DMS114 treated with DMSO at 0.1 percent for 48 hours (cell line): ENCODE data around the gene LMBR1.
"Not testable (repeated sequence)": the region's sequence is repeated elsewhere in the genome, so short reads cannot be mapped to it uniquely, and the experiment has no call there.

Experiments used
- DNase-seq: peaks from one replicate; lab custom pipeline; 2025; ENCODE audit not compliant: unreplicated experiment; lab: John Stamatoyannopoulos, UW

LMBR1 gene

DNA sequence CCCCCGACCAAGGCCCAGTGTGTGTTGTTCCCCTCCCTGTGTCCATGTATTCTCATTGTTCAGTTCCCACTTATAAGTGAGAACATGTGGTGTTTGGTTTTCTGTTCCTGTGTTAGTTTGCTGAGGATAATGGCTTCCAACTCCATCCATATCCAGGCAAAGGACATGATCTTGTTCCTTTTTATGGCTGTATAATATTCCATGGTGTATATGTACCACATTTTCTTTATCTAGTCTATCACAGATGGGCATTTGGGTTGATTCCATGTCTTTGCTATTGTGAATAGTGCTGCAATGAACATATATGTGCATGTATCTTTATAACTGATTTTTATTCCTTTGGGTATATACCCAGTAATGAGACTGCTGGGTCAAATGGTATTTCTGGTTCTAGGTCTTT, 191.2 kb downstream of the LMBR1 start:
- DNase-seq = not testable (repeated sequence)

DNA sequence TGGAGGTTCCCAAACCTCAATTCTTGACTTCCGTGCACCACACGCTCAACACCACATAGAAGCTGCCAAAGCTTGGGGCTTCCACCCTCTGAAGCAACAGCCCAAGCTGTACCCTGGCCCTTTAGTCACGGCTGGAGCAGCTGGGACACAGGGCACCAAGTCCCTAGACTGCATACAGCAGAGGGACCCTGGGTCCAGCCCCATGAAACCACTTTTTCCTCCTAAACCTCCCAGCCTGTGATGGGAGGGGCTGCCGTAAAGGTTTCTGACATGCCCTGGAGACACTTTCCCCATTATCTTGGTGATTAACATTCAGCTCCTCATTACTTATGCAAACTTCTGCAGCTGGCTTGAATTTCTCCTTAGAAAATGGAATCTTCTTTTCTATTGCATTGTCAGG, 194.5 kb downstream of the LMBR1 start:
- DNase-seq = not testable (repeated sequence)

DNA sequence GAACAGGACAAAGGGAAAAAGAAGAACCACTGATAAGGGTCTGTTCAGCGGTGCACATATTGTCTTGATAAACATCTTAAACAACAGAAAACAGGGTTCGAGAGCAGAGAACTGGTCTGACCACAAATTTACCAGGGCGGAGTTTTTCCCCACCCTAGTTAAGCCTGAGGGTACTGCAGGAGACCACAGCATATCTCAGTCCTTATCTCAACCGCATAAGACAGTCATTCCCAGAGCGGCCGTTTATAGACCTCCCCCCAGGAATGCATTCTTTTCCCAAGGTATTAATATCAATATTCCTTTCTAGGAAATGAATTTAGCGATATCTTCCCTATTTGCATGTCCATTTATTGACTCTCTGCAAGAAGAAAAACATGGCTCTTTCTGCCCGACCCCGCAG, 195.7 kb downstream of the LMBR1 start:
- not testable (repeated sequence) for DNase-seq

DNA sequence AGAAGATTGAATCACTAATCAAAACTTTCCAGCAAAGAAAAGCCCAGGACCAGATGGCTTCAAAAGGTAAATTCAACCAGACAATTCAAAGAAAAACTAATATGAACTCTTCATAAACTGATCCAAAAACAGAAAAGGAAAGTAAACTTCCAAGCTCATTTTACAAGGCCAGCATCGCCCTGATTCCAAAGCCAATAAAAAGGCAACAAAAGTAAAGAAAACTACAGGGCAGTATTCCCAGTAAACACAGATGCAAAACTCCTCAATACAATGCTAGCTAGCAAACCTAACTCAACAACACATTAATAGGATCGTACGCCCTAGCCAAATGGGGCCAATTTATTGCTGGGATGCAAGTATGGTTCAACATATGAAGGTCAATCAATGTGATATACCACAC, 199.4 kb downstream of the LMBR1 start:
- no peak for DNase-seq

DNA sequence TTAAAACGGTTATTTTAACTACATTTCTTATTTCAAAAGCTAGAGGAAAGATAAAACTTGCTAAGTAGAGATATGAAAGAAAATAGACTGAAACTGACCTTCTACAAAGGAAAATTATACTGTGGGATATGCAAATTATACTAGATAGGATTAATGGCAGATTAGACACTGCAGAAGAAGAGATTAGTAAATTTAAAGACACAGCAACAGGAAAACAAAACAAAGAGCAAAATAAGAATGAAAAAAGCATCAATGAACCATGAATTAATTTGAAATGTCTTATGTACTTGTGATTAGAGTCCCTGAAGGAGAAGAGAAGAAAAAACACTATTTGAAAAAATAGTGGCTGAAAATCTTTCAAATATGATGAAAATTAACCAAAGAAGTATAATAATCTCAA, 200.1 kb downstream of the LMBR1 start:
- no peak for DNase-seq

DNA sequence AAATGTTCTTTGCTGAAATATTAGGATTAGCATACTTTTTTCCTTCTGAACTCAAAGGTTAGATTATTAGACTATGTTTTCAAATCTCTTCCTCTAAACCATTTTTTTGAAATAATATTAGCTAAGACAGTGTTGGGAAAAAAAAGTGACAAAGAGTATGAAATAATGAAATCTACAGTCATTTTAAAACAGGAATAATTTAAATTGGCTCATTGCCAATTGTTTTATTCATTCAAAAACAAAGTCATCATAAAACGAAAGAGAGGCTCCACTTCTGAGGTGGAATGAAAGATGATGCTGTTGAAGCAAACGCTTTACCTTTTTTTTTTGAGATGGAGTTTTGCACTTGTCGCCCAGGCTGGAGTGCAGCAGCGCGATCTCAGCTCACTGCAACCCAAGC, 201.2 kb downstream of the LMBR1 start:
- DNase-seq = no peak

DNA sequence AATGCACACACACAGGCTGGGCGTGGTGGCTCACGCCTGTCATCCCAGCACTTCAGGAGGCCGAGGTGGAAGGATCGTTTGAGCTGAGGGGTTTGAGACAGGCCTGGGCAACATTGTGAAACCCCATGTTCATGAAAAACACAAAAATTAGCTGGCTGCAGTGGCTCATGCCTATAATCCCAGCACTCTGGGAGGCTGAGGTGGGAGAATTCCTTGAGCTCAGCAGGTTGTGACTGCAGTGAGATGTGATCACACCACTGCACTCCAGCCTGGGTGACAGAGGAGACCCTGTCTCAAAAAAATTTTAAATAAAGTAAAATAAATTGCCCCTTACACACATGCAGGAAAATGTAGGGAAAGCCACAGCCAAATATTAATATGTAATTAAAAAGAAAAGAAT, 208.3 kb downstream of the LMBR1 start:
- DNase-seq = no peak

DNA sequence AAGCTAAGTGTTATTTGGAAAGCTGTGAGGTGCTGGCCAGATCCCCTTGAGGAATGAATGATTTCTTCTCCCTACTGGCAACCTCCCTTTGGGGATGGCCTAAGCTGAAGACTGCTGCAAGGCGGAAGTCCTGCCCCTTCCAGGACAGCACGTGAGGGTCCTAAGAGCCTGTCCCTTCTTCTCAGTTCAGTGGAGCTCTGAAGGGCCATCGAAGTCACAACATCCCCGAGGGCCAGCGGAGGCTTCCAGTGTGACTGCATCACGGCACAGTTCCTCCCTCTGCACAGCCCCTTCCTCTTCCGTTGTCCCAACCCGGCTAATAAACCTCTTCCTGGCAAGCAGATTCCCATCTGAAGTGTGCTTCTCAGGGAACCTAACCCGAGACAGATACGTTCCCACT, 208.7 kb downstream of the LMBR1 start:
- no peak for DNase-seq

DNA sequence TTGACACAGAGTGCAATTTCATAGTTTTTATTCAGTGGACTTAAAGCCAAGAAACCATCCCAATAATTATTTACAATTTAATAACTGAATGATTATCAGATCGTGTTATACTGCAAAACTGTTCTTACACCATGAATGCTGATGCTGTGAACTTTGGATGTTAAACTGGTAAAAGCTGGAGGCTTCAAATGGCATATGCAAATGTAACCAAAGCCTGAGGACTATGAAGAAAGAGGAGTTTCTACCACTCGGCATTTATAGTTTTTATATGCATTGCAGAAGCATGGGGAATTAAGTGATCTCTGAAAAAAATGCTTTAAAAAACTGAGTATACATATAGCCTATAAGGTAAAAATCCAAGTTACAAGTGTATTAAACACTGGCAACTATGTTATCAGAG, 210.1 kb downstream of the LMBR1 start:
- DNase-seq = no peak

DNA sequence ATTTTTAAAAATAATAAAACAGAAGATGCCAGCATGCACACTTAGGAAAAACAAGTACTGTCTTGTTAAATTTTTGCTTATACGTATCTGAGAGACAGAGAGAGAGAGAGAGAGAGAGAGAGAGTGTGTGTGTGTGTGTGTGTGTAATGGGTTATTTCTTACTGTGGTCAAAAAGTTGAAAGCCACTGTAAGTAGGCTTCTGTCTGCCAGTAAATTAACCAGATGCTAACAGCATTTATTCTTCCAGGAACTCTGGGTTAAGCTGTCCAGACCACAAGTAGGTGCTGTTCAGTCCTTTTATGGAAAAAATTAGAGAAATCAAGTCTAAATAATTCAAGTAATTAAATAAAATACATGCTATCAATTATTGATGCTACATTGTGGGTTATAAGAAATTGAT, 212.7 kb downstream of the LMBR1 start:
- no peak for DNase-seq

DNA sequence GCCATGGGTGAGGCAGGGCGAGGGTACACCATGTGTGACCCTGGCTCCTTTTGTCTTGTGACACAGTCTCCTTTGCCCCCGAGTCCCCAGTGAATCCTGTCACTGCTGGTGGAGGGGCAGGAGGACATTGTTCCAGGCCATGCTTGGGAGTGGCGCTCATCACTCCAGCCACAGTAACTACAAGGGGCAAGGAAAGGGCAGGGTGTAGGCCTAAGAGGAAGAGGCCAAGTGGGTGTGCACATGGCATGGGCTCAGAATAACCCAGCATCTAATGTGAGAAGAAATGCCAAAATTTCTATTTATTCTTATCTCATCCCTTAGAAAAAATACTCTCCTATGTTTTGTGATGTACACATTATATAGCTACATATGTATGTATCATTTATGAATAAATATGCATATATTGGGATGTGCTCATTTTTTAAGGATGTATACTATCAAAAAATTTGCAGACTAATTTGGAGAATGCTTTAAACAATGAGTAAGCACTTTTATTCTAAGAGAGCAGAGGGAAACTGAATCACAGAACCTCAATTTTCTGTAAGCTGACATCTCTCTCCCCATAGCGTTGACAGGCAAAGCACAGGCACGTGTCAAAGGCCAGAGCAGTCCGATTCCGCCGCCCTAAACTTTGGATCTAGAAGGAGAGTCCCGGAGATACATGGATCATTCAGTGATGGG, 215.5 kb downstream of the LMBR1 start:
- DNase-seq = no peak

DNA sequence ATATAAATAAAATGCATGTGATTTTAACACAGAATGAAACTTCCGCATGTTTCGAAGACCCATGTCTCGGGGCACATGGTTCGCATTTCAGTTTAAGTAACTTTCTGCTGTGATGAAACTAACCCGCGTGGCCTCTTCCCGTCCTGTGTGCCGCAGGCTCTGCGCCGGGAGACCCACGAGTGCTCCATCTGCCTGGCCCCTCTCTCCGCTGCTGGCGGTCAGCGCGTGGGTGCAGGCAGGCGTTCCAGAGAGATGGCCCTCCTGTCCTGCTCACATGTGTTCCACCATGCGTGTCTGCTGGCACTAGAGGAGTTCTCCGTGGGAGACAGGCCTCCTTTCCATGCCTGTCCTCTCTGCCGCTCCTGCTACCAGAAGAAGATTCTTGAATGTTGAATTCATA, 216.7 kb downstream of the LMBR1 start:
- DNase-seq = no peak

DNA sequence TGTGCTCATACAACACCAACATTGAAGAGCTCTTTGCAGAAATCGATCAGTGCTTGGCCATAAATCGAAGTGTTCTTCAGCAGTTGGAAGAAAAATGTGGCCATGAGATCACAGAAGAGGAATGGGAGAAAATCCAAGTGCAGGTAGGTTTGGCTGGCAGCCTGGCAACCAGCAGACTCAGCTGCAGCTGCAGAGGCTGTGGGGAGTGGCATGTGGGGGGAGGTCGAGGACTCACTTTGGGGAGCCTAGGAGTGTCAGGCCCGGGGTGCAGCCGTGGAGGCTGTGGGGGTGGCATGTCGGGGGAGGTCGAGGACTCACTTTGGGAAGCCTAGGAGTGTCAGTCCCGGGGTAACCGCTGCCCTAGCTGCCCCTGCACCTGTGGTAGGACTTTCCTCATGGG, 217.3 kb downstream of the LMBR1 start:
- no peak for DNase-seq

DNA sequence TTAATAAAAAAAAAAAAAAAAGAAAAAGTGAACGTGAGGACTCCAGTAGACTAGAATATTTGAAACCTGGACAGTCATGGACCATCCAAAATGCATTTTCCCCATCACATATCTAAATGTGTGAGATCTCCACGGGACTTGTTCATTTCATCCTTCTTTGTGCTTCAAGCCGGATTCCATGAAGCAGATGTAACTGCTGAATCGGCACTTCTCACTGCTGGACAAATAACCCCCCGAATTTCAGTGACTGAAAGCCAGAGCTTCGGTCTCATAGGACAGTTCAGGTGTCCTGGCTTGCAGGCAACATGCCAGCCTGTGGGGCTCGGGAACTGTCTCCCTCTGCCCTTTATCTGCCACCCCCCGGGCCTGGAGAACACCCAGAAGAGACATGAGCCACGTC, 219.1 kb downstream of the LMBR1 start:
- no peak for DNase-seq

DNA sequence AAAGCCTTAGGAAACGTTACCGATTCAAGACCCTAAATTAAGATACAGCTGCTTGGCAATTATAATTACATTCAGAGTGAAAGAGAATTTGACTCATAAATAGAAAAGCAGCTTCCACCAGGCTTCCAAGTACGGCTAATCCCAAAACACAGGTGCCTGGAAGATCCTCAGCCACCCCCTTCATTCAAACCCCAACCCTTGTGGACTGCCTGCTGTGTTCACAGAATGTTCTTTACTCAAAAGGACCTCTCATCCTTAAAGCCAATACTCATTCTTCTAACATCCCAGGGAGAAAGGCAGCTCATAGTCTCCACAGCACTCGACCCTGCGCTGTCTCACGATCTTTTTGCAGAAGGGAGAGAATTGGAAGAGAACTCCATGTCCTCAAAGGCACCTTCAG, 219.5 kb downstream of the LMBR1 start:
- no peak for DNase-seq

DNA sequence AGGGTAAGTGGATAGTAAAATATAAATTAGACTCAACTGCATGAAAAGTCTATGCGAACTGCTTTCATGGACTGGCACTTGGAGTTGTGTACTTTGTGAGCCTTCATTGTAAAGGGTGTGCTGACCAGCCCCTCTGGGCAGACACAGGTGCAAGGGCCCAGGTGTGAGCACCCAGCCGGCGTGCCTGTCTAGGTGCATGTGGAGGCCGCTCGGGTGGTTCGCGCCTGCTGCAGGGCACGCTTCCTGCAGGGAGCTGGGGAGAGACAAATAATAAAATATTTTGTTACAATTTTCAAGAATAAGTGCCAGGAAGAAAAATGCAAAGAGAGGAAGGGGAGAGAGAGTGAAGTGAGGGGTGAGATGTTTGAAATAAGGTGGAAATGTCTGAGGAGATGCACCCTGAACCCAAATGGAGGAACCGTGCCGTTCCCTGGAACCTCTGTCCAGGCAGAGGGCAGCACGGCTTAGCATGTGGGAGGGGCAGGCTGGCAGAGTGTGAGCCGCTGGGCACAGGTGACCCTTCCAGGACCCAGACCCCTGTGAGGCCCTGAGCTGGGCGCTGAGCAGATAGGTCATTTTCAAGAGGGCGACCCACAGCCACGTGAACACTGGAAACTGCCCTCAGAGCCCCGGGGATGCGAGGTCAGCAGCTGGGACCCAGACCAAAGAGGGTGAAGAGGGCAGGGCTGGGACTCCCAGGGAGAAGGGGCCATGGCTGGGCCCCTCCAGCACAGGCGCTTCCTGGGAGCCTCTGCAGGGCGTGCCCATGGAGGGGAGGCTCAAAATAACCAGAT, 223.8 kb downstream of the LMBR1 start:
- DNase-seq = no peak

DNA sequence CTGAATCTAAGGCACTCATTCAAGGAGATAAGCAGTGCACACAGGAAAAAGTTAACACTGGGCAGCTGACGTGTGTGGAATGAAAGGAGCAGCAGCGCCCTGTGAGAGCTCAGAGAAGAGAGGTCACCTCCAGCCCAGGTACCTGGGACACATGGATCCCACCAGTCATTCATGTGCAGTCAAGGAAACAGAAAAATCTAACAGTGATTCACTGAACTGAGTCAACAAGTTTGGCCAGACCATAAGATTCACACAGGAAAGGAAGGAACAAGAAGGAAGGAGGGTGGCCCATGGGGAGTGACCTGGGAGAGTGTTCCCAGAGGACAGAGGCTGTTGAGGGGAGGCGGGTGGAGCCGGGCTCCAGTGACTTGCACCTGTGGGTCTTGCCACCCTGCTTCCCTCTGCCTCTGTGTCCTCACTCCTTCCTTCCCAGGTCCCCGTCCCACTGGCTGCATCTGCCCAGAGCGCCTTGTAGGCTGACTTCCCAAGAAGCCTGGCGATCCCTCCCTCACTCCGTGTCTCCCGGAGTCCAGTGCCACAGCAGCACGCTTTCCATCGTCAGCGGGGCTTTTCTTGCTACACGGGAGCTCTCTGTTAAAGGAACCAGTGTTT, 224.7 kb downstream of the LMBR1 start:
- no peak for DNase-seq

DNA sequence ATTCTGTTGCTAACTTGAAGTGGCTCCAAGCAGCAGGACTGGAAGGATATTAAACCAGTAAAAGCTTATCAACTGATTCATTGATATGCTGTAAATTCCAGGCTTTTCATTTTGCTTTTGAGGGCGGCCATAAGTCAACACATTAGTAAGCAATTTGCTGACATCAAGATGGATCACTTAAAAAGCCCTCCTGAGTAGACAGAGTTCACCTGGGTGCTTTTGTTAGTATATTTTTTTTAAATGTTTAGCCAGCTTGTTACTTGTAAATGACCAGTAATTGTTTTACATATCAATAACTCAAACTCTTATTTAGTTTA, 225.9 kb downstream of the LMBR1 start:
- DNase-seq = no peak

DNA sequence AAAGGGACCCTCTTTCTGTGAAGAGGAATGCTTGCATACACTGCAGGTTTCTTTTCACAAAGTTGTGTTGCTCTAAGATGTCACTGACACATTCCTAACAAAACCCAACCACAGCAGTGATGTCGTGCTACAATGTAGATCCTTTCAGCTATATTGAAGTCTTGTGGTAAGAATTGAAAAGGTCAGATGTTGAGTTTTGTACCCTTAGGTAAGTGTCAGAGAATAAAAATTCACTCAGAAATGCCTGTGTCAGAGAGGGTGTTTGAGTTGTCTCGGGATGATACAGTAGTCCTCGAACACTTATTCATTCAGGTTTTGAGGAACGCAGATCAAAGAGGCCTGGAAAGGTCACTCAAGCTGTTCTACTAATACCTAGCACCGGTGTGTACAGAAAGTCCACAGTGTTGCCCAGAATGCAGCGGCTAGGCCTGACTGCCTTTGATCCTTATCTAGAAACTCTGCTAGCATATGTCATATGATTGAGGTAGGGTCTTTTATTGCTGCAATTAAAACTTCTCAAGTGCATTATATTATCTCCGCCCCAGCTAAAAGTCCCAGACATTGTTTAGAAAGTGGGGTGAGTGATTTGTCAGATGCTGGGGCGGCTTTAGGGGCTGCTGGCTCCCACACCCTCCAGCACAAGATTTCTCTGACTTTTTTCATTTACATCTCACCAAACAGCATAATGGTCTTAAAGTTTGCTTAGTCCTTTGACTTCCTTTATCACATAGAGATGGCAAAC, 226.4 kb downstream of the LMBR1 start:
- no peak for DNase-seq

DNA sequence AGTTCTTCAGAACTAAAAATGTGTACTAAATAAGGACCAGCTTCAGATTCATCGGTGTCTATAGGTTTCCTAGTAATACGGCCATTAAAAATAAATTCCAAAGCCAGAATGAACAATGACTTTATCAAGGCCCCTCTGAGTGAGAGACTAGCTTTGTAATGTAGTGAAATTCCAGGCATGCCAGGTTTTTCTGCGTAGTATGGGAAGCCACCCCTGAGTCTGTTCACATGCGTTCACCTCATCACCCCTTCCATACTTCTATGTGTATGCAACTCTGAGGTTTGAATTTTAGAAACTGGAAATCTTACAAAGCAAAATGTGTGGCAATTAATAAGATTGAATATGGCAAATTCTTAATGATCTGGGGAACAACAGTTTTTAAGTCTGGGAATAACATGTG, 227.9 kb downstream of the LMBR1 start:
- DNase-seq = no peak

DNA sequence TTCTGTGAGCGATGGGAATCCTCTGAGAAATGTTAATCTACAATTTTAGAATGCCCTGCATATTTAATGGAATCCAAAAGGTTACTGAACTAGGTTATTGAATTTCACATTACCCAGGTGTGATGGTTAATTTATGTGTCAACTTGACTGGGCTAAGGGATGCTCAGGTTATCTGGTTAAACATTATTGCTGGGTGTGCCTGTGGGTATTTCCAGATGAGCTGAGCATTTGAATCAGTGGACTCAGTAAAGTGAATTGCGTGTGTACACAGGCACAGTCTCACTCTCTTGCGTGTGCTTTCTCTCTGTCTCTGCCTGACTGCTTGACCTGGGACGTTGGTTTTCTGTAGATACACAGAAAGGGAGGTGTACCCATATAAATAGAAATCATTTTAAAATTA, 230.7 kb downstream of the LMBR1 start:
- no peak for DNase-seq

DNA sequence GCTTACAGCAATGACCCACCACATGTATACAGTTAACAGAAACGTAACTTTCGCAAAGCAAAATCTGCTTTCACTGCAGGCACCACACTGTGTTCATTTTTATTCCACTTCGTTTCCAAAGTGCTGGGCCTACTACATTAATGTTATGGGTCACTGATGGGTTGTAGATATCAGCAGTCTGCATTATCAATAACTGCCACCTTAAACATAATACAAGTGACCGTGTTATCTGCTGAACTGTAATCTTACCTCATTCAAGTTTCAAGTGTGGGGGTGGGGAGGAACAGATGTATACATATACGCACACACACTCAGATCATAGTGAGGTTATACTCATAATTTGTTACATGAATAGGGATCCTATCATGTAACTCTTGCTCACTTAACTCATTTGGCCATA, 231.3 kb downstream of the LMBR1 start:
- DNase-seq = no peak
